GM10266 (cell line): ENCODE data around the gene RFPL2.

Experiments used
- DNase-seq: peaks from one replicate; pipeline ENCODE4 v3.0.0; 2012; ENCODE audit errors: extremely low spot score
- CTCF ChIP-seq: IDR thresholded peaks from 2 replicates; pipeline ENCODE4 v1.5.1; 2012; ENCODE audit warnings: mild to moderate bottlenecking, low read depth; ENCODE audit not compliant: control insufficient read depth, insufficient read depth; ENCODE audit errors: missing control alignments

RFPL2 gene

DNA sequence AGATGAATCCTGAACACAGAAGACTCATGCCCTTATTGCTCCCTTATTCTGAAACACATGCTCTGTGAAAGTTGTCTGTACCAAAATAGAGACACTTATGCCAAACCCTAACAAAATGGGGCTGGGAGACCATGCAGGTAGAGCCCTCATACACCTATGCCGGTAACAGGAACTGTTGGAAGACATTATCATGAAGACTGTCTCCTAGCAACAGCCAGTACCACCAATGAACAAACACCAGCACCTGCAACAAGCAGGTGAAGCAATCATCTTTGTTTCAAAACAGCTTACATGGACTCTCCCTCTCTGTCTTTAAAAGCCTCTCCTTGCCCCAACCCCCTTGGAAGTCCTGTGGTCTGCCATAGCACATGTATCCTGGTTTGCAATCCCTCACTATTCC is 33.0 kb upstream of the RFPL2 start:
- no peak for TF ChIP-seq CTCF
- no peak for DNase-seq

DNA sequence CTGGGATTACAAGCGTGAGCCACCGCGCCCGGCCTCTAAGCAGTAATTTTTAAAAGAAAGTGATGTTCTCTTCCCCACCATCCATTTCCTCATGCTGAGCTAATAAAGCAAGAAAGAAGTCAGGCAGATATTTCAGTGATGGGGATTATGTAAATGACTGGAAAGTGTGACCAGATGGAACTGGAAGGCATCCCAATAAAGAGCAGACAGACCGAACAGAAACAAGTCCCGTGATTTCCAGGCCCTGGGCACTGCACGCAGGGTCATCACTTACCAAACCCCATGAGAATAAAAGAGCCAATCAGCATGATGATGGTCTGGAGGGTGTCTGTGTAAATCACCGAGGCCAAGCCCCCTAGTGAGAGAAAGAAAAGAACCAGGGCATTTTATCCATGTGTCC is 32.1 kb upstream of the RFPL2 start:
- DNase-seq = no peak
- no peak for TF ChIP-seq CTCF

- no peak for DNase-seq
- TF ChIP-seq CTCF = no peak
Measured at GRCh38 chr22:32233091-32233490, 28.2 kb upstream of the RFPL2 start.

- TF ChIP-seq CTCF = no peak
- DNase-seq = no peak
Measured at GRCh38 chr22:32232191-32232830, 27.4 kb upstream of the RFPL2 start.

DNA sequence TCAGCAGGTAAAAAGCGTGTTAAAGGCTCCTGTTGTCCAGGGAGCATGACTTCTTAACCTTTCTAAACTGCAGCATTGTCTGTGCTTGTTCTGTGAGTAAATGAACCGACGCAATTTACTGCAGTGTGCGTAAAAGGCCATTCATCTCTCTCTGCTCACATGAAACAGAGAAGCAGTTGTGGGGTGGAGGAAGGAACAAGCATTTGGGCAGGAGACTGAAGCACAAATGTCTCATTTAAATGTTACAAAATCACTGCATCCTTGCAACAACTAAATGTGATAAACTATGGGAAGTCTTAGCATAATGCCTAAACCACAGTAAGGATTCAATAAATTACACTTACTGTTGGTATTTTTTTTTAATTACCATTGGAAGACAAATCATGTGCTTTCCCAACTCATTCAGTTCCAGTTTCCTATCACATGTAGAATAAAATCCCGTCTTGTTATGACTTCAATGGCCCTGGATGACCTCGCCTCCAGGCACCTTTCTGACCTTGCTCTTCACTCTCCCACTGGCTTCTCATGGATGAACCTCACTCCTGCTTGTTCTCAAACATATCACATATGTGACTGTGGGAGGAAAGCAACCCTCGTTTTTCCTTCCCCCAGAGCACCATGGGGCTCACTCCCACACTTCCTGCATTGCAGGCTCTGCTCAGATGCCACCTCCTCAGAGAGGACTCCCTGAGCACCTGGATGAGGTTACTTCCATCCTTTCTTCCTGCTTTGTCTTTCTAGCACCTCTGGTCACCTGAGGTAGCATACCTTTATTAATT is 21.6 kb upstream of the RFPL2 start:
- TF ChIP-seq CTCF = no peak

GRCh38 chr22:32222991-32223390 is 18.1 kb upstream of the RFPL2 start:
- DNase-seq = no peak
- TF ChIP-seq CTCF = no peak

More for the DNA sequence above, 21.6 kb upstream of the RFPL2 start:
- no peak for DNase-seq

DNA sequence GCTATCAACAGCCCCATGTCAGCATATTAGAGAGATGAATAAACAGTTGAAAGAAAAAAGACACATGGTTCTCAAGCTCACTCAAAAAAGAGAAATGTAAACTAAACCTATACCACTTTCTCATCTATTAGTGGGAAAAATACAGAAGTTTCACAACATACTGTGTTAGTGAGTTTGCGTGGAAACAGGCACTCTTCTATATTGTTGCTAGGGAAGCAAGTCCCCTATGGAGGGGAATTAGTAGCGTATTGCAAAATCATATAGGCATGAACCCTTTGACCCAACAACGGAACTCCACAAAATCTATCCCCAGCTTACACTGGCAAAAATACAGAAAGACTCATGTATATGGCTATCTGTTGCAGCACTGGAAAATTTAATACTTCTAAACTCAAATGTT is 14.2 kb upstream of the RFPL2 start:
- no peak for TF ChIP-seq CTCF
- no peak for DNase-seq
